SK-N-SH treated with all-trans-retinoic acid at 6 μM for 48 hours (cell line): ENCODE data around the gene ESYT2.

ENCODE experiments used
- ATAC-seq: fragments of 200-7000 bp; cut with Tn5 transposase; 3 replicates; pipeline ENCODE4 v1.9.1; 2020; ENCODE audit warnings: mild to moderate bottlenecking, moderate library complexity
- ARNTL ChIP-seq: fragments of 450-650 bp; formaldehyde crosslinking; IDR thresholded peaks from 2 replicates; pipeline ENCODE4 v1.5.0; 2020; ENCODE audit warnings: low read depth, mild to moderate bottlenecking, moderate library complexity, borderline replicate concordance
- BACH2 ChIP-seq: fragments of 250-450 bp; sonication (Bioruptor Pico); IDR thresholded peaks from 2 replicates; pipeline ENCODE4 v1.9.0; 2021; ENCODE audit warnings: mild to moderate bottlenecking, borderline replicate concordance
- CSDC2 ChIP-seq: fragments of 250-450 bp; sonication (Bioruptor Pico); IDR thresholded peaks from 2 replicates; pipeline ENCODE4 v1.5.0; 2020; ENCODE audit warnings: mild to moderate bottlenecking, moderate library complexity
- ESRRG ChIP-seq: fragments of 250-450 bp; sonication (Bioruptor Pico); IDR thresholded peaks from 2 replicates; pipeline ENCODE4 v1.6.1; 2021; ENCODE audit warnings: mild to moderate bottlenecking
- GLIS3 ChIP-seq: fragments of 250-450 bp; sonication (Bioruptor Pico); IDR thresholded peaks from 2 replicates; pipeline ENCODE4 v1.5.0; 2020; ENCODE audit warnings: mild to moderate bottlenecking, moderate library complexity
- ISL1 ChIP-seq: fragments of 250-450 bp; sonication (Bioruptor Pico); IDR thresholded peaks from 2 replicates; pipeline ENCODE4 v2.1.2; 2022; ENCODE audit warnings: mild to moderate bottlenecking, moderate library complexity
- OSR1 ChIP-seq: fragments of 250-450 bp; sonication (Bioruptor Pico); IDR thresholded peaks from 2 replicates; pipeline ENCODE4 v1.8.0; 2022; ENCODE audit warnings: moderate library complexity, mild to moderate bottlenecking, inconsistent platforms
- PPARA ChIP-seq: fragments of 250-450 bp; sonication (Bioruptor Pico); IDR thresholded peaks from 2 replicates; pipeline ENCODE4 v1.5.0; 2020; ENCODE audit warnings: mild to moderate bottlenecking, borderline replicate concordance
- SNAI2 ChIP-seq: fragments of 250-450 bp; sonication (Bioruptor Pico); IDR thresholded peaks from 2 replicates; pipeline ENCODE4 v1.5.0; 2020; ENCODE audit warnings: mild to moderate bottlenecking, moderate library complexity
- TCF4 ChIP-seq: fragments of 250-450 bp; sonication (Bioruptor Pico); IDR thresholded peaks from 2 replicates; pipeline ENCODE4 v1.8.0; 2021; ENCODE audit warnings: mild to moderate bottlenecking, moderate library complexity, borderline replicate concordance
- TOX ChIP-seq: fragments of 250-450 bp; sonication (Bioruptor Pico); IDR thresholded peaks from 2 replicates; pipeline ENCODE4 v1.8.0; 2021; ENCODE audit warnings: mild to moderate bottlenecking, moderate library complexity, borderline replicate concordance
- ZC3H10 ChIP-seq: fragments of 250-450 bp; sonication (Bioruptor Pico); IDR thresholded peaks from 2 replicates; pipeline ENCODE4 v1.5.1; 2021; ENCODE audit warnings: mild to moderate bottlenecking, moderate library complexity
- ZFP3 ChIP-seq: fragments of 250-450 bp; sonication (Bioruptor Pico); IDR thresholded peaks from 2 replicates; pipeline ENCODE4 v1.5.0; 2020; ENCODE audit warnings: mild to moderate bottlenecking, moderate library complexity
- ZFP30 ChIP-seq: fragments of 450-650 bp; formaldehyde crosslinking; IDR thresholded peaks from 2 replicates; pipeline ENCODE4 v1.5.0; 2022; ENCODE audit warnings: mild to moderate bottlenecking, moderate library complexity
- ZNF565 ChIP-seq: fragments of 450-650 bp; formaldehyde crosslinking; conservative IDR thresholded peaks from 2 replicates; pipeline ENCODE4 v1.5.0; 2020; ENCODE audit warnings: low read depth, mild to moderate bottlenecking, moderate library complexity
- ZNF70 ChIP-seq: fragments of 450-650 bp; formaldehyde crosslinking; IDR thresholded peaks from 2 replicates; pipeline ENCODE4 v1.5.0; 2020; ENCODE audit warnings: mild to moderate bottlenecking, moderate library complexity
- ZNF8 ChIP-seq: fragments of 450-650 bp; formaldehyde crosslinking; IDR thresholded peaks from 2 replicates; pipeline ENCODE4 v1.5.0; 2020; ENCODE audit warnings: mild to moderate bottlenecking, moderate library complexity
- TF ChIP-seq, protein P1 (sequence below): fragments of 250-450 bp; sonication (Bioruptor Pico); IDR thresholded peaks from 2 replicates; pipeline ENCODE4 v1.5.1; 2021; ENCODE audit warnings: mild to moderate bottlenecking, moderate library complexity
- TF ChIP-seq, protein P2 (sequence below): fragments of 250-450 bp; sonication (Bioruptor Pico); IDR thresholded peaks from 2 replicates; pipeline ENCODE4 v1.8.0; 2020; ENCODE audit warnings: mild to moderate bottlenecking, moderate library complexity, borderline replicate concordance
- TF ChIP-seq, protein P3 (sequence below): fragments of 250-450 bp; sonication (Bioruptor Pico); IDR thresholded peaks from 2 replicates; pipeline ENCODE4 v1.8.0; 2021; ENCODE audit warnings: low read depth, mild to moderate bottlenecking, moderate library complexity, borderline replicate concordance
- TF ChIP-seq, protein P4 (sequence below): fragments of 250-450 bp; sonication (Bioruptor Pico); IDR thresholded peaks from 2 replicates; pipeline ENCODE4 v1.5.1; 2020; ENCODE audit warnings: low read depth, mild to moderate bottlenecking, moderate library complexity
- TF ChIP-seq, protein P5 (sequence below): fragments of 250-450 bp; sonication (Bioruptor Pico); IDR thresholded peaks from 2 replicates; pipeline ENCODE4 v1.5.0; 2020; ENCODE audit warnings: mild to moderate bottlenecking, moderate library complexity

Gene ESYT2

DNA sequence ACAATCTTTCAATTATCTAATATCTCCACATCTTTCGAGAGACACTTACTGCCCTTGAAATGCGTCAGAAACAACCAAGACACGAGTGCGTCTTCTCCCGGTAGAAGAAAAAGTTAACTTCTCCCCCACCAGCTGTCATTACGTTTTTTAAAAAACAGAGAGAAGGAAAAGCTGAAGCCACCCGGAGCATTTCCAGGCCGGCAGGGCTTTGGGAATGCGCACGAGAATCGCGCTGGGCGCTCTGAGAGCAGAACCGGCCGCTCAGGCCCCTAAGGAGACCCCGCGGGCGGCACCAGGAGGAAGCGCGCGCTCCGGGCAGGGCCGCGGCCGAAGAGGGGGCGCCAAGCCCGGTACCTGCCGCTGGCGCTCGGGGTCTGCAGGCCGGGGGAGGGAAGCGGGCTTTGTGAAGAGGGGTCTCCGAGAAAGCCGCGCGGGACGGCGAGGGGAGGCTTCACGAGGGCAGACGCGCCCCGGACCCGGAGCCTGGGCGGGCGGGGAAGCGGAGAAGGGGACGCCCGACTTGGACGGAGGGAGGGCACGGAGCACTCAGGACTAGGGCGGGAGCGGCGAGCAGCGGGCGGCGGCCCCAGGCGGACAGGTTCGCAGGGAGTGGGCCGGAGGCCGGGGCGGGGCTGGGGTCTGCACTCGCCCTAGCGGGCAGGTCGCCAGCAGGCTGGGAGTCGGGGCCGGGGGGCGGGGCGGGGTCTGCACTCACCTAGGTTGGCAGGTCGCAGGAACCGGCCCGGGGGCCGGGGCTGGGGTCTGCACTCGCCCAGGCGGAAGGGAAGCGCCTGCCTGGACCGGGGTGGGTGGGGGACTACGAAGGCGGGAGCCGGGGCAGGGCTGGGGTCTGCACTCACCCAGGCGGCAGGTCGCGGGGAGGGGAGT is 932 bp downstream of the ESYT2 start:
- peak; percentile 41 for ATAC-seq
- TF ChIP-seq GLIS3 (CRISPR knock-in tag): no peak
- no peak for TF ChIP-seq ESRRG (CRISPR knock-in tag)
- no peak for TF ChIP-seq ISL1
- TF ChIP-seq TOX (CRISPR knock-in tag): no peak
- TF ChIP-seq OSR1: no peak
- no peak for TF ChIP-seq ZC3H10 (CRISPR knock-in tag)
- TF ChIP-seq, protein P1, sequence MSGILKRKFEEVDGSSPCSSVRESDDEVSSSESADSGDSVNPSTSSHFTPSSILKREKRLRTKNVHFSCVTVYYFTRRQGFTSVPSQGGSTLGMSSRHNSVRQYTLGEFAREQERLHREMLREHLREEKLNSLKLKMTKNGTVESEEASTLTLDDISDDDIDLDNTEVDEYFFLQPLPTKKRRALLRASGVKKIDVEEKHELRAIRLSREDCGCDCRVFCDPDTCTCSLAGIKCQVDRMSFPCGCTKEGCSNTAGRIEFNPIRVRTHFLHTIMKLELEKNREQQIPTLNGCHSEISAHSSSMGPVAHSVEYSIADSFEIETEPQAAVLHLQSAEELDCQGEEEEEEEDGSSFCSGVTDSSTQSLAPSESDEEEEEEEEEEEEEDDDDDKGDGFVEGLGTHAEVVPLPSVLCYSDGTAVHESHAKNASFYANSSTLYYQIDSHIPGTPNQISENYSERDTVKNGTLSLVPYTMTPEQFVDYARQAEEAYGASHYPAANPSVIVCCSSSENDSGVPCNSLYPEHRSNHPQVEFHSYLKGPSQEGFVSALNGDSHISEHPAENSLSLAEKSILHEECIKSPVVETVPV (CRISPR knock-in tag): no peak
- TF ChIP-seq ZNF8 (CRISPR knock-in tag): no peak
- TF ChIP-seq, protein P2, sequence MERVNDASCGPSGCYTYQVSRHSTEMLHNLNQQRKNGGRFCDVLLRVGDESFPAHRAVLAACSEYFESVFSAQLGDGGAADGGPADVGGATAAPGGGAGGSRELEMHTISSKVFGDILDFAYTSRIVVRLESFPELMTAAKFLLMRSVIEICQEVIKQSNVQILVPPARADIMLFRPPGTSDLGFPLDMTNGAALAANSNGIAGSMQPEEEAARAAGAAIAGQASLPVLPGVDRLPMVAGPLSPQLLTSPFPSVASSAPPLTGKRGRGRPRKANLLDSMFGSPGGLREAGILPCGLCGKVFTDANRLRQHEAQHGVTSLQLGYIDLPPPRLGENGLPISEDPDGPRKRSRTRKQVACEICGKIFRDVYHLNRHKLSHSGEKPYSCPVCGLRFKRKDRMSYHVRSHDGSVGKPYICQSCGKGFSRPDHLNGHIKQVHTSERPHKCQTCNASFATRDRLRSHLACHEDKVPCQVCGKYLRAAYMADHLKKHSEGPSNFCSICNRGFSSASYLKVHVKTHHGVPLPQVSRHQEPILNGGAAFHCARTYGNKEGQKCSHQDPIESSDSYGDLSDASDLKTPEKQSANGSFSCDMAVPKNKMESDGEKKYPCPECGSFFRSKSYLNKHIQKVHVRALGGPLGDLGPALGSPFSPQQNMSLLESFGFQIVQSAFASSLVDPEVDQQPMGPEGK (CRISPR knock-in tag): no peak
- TF ChIP-seq, protein P3, sequence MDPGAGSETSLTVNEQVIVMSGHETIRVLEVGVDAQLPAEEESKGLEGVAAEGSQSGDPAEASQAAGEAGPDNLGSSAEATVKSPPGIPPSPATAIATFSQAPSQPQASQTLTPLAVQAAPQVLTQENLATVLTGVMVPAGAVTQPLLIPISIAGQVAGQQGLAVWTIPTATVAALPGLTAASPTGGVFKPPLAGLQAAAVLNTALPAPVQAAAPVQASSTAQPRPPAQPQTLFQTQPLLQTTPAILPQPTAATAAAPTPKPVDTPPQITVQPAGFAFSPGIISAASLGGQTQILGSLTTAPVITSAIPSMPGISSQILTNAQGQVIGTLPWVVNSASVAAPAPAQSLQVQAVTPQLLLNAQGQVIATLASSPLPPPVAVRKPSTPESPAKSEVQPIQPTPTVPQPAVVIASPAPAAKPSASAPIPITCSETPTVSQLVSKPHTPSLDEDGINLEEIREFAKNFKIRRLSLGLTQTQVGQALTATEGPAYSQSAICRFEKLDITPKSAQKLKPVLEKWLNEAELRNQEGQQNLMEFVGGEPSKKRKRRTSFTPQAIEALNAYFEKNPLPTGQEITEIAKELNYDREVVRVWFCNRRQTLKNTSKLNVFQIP: no peak
- TF ChIP-seq ZNF70 (CRISPR knock-in tag): no peak
- TF ChIP-seq BACH2: no peak

DNA sequence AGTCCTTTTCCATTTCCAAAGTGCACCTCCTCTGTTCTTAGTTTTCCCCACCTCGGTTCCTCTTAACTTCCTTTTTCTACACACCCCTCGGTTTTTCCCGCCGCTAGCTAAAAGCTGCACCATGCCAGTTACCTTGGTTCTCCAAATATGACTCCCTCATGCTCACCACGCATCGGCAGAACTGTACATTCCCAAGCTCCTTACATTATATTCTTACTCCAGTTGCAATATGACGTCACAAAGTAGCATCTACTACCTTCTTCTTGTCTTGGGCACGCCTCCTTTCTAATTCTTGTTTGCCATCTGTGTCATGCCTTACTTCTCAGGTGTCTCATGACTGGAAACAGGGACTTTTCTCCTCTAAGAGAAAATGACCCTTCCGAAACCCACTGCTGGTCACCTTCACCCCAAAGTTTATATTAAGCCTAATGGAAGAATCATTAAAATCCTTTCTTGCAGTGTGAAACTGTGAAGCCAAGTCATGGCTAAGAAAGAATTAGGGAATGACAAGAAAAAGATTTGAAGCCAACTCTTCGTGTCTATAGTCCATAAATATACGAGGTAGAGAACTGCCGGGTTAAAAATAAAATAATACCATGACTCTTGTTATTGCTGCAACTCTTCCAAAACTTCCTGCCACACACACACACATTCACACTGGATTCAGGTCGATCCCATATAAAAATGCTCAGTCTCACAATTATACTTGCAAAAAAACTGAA is 1.7 kb downstream of the ESYT2 start:
- TF ChIP-seq ISL1 (no peak), PPARA (CRISPR knock-in tag) (no peak), ARNTL (CRISPR knock-in tag) (no peak), ZC3H10 (CRISPR knock-in tag) (no peak), TOX (CRISPR knock-in tag) (no peak), OSR1 (no peak), ESRRG (CRISPR knock-in tag) (no peak), GLIS3 (CRISPR knock-in tag) (no peak), TCF4 (CRISPR knock-in tag) (no peak), ZNF8 (CRISPR knock-in tag) (no peak), CSDC2 (CRISPR knock-in tag) (no peak), ZFP3 (no peak), BACH2 (no peak), ZNF565 (CRISPR knock-in tag) (no peak)
- TF ChIP-seq, protein P4, sequence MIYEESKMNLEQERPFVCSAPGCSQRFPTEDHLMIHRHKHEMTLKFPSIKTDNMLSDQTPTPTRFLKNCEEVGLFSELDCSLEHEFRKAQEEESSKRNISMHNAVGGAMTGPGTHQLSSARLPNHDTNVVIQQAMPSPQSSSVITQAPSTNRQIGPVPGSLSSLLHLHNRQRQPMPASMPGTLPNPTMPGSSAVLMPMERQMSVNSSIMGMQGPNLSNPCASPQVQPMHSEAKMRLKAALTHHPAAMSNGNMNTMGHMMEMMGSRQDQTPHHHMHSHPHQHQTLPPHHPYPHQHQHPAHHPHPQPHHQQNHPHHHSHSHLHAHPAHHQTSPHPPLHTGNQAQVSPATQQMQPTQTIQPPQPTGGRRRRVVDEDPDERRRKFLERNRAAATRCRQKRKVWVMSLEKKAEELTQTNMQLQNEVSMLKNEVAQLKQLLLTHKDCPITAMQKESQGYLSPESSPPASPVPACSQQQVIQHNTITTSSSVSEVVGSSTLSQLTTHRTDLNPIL (CRISPR knock-in tag): no peak
- TF ChIP-seq, protein P2 (CRISPR knock-in tag): no peak
- ATAC-seq: no peak

DNA sequence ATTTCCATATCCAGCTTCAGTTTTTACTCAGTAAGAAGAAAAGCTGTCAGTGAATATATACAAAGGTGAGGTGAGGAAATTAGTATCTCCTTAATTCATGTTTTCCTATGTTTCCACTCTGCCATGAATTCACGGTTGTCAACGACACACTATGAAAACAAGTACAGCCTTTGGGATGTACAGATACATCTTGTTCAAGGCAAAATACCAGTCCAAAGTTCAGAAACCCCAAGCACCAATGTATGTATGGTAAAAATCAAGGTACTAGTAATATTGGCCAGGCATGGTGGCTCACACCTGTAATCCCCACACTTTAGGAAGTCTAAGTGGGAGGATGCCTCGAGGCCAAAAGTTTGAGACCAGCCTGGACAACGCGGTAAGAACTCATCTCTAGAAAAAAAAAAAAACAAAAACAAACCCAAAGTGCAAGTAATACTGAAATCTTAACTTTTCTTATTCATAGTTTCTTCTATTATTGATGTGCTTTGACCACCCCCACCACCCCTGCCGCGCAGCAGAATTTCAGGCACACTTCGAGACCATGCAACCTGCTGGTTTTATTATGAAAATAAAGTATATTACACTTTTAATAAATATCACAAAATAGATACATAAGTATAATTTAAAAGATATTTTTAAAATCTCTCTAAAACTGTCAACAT is 3.5 kb downstream of the ESYT2 start:
- ATAC-seq: no peak
- no peak for TF ChIP-seq ZNF70 (CRISPR knock-in tag)
- no peak for TF ChIP-seq ZFP30
- TF ChIP-seq SNAI2 (CRISPR knock-in tag): no peak
- no peak for TF ChIP-seq CSDC2 (CRISPR knock-in tag)
- TF ChIP-seq GLIS3 (CRISPR knock-in tag): no peak
- TF ChIP-seq, protein P5, sequence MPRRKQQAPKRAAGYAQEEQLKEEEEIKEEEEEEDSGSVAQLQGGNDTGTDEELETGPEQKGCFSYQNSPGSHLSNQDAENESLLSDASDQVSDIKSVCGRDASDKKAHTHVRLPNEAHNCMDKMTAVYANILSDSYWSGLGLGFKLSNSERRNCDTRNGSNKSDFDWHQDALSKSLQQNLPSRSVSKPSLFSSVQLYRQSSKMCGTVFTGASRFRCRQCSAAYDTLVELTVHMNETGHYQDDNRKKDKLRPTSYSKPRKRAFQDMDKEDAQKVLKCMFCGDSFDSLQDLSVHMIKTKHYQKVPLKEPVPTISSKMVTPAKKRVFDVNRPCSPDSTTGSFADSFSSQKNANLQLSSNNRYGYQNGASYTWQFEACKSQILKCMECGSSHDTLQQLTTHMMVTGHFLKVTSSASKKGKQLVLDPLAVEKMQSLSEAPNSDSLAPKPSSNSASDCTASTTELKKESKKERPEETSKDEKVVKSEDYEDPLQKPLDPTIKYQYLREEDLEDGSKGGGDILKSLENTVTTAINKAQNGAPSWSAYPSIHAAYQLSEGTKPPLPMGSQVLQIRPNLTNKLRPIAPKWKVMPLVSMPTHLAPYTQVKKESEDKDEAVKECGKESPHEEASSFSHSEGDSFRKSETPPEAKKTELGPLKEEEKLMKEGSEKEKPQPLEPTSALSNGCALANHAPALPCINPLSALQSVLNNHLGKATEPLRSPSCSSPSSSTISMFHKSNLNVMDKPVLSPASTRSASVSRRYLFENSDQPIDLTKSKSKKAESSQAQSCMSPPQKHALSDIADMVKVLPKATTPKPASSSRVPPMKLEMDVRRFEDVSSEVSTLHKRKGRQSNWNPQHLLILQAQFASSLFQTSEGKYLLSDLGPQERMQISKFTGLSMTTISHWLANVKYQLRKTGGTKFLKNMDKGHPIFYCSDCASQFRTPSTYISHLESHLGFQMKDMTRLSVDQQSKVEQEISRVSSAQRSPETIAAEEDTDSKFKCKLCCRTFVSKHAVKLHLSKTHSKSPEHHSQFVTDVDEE (CRISPR knock-in tag): no peak
- TF ChIP-seq ISL1: no peak
- TF ChIP-seq ZFP3: no peak
- TF ChIP-seq, protein P3: no peak
- no peak for TF ChIP-seq PPARA (CRISPR knock-in tag)
